HUDEP-2 (cell line): Measurements from ENCODE around the gene YARS1.

Experiments
- DNase-seq, 76 experiments: peaks; one replicate each; lab custom pipeline; 2025; ENCODE audit not compliant: unreplicated experiment in 76 of 76; lab: John Stamatoyannopoulos, UW

The YARS1 gene

DNA sequence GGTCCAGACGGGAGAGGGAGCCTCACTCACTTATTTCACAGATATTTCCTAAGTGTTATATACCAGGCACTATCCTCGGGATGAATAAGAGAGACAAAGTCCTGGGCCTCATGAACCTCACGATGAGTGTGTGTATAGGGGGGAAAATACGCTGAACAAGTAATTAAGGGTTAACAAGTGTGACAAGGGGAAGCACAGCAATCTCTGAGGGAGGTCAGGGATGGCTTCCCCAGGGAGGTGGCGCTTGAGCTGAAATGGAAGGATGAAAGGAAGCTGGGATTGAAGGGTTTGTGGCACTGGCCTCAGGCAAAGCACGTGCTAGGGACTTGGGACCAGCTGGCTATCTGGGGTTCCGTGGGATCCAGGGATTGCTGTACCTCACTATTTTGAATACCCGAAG is 68.2 kb downstream of the YARS1 start:
- DNase-seq: no peak

DNA sequence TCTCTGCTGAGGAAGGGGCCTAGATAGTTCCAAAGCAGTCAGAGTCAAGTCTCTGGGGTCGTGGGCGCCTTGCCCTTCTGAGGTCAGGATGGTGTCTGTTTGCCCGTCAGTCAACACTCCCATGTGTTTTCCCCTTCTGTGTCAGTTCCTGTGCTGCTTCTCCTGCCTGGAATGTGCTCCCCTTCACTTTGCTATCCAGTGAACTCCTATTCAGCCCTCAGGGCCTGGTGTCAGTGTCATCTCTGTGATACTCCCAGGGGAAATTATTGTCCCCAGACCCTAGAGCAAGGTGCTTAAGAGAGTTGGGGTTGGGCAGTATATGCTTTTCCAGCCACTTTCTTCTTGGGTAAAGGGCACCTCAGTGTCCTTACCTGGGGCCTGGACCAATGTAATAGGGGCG is 68.8 kb downstream of the YARS1 start:
- no peak for DNase-seq

GRCh38 chr1:32746130-32746529 is 71.0 kb downstream of the YARS1 start:
- peak in 8 of 76 experiments; percentile 10 to 32 (median 20) for DNase-seq

GRCh38 chr1:32744071-32744425 is 73.1 kb downstream of the YARS1 start:
- DNase-seq: no peak

DNA sequence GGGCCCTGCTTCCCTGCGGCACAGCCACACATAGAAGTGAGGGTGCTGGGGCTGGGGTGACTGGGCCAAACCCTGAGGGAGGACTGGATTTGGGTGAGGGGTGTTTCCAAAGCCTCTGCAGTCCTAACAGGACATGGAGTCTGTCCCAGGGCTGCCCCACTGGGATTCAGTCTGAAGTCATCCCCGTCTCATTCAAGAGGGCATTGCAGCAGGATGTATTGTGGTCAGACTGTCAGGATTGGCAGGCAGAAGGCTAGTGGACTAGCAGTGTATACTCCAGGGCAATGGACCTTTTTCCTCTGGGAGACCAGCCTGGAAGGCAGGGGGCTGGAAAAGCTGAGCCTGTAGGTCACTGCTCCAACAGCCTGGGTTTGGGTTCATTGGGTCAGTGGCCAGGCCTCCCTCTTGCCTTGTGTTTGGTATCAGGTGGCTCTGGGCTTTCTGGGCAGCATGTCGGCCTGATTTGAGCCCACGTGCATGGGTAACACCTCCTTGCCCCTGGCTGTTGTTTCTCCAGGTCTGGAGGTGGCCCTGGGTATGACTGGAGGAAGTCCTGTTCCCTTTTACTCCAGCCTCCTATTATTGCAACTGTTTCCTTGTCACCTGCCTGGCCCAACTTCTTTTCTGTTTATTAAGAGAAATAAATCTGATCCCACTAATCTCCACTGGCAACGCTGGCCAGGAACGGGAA is 73.6 kb downstream of the YARS1 start:
- DNase-seq: no peak

DNA sequence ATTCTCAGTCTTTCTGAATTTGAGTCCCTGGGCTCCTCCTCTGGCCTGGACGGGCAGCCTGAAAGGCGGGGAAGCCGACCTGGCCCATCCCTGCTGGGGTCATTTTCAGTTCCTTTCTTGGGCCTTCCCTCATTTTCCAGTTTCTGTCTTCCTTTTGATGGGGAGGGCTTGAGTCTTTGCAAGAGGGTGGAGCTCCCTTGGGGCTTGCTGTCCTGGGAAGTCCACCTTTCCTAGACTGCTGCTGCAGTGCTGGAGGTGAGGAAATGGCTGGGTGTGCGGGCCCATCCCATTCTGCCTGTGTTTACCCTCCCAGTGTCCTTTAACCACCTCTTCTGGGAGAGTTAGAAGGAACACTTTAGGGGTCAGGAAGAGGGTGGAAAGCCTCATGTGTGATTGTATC is 74.2 kb downstream of the YARS1 start:
- DNase-seq: no peak

- no peak for DNase-seq
These were observed 74.8 kb downstream of the YARS1 start for GRCh38 chr1:32742199-32742947.

- DNase-seq: peak in 7 of 76 experiments; percentile 6 to 27 (median 20)
These were observed 75.6 kb downstream of the YARS1 start for GRCh38 chr1:32741413-32742198.

DNA sequence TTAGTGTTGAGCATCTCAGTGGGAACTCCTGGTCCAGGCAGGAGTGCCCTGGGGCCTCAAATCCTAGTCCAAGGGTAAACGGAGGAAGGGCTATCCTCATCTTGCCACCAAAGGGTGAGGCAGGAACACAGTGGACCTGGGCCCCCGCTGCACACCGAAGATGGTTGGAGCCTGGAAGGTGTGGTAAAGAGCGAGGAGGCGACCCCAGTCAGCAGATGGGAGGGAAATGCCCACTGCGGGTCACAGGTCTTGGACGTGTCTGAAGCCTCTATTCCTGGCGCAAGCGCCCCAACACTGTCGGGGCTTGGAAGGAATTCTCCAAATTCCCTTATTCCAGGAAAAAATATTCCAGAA is 76.1 kb downstream of the YARS1 start:
- no peak for DNase-seq

GRCh38 chr1:32736812-32737791 is 80.1 kb downstream of the YARS1 start:
- DNase-seq: no peak

GRCh38 chr1:32733582-32734321 is 83.4 kb downstream of the YARS1 start:
- peak in 1 of 76 experiments; percentile 29 for DNase-seq

- DNase-seq: no peak
These were observed 87.7 kb downstream of the YARS1 start for GRCh38 chr1:32729254-32730046.

DNA sequence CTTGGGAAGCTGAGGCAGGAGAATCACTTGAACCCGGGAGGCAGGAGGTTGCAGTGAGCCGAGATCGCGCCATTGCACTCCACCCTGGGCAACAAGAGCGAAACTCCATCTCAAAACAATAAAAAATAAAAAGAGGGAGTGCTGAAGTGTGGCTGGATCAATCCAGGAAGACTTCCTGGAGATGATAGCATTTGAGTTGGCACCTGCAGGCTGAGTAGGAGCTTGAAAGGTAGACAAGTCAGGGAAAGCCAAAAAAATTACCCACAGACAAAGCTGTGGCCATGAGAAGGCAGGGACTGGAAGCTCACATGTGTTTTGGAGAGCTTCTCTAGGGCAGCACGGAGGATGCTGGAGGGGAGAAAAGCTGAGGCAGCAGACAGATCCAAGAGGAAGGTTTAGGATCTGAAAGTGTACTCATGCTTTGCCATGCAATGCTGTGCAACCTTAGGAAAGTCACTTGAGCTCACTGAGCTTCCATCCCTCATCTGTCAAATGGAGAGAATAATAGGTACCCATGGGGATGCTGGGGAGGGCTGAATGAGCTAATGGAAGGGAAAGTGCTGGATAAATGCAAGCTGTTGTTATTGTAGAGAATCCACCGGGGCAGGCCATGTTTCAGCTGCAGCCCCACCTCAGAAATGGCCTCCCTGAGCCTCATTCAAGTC is 88.6 kb downstream of the YARS1 start:
- no peak for DNase-seq

GRCh38 chr1:32727876-32728275 is 89.3 kb downstream of the YARS1 start:
- DNase-seq: no peak

DNA sequence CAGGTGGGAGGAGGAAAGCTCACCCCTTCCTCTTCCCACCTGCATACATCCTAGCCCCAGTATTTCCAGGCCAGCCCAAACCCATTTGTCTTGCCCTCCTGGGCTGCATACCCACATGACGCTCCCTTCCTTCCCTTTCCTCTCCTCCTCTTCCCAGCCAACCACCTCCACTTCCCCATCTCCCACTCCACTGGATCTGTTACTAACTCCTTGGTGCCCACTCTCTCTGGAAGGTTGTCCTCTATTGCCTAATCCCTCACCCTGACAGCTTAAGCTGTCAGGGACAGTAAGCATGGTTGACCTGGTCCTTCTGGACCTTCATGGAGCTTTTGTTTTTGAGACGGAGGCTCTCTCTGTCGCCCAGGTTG is 91.6 kb downstream of the YARS1 start:
- no peak for DNase-seq
